Stomach (tissue), 4 donors: ENCODE results near the gene CWC22.

Source experiments
- CTCF ChIP-seq, 7 experiments: fragments of 450-650 bp in 4 of 7; fragments of 200-600 bp in 3 of 7; sonication (generic) in 3 of 7; IDR thresholded peaks; one replicate each; pipeline ENCODE4 v1.5.1; 2016 to 2019; ENCODE audit warnings: antibody characterized with exemption in 7 of 7, control low read depth in 2 of 7, mild to moderate bottlenecking in 1 of 7
- POLR2A ChIP-seq, 4 donors: fragments of 450-650 bp; IDR thresholded peaks; one replicate each; pipeline ENCODE4 v1.6.1; 2016; ENCODE audit warnings: antibody characterized with exemption in 4 of 4, control low read depth in 2 of 4, mild to moderate bottlenecking in 1 of 4, moderate library complexity in 1 of 4
- POLR2AphosphoS5 ChIP-seq, 3 donors: sonication (generic); formaldehyde crosslinking; IDR thresholded peaks; one replicate each; pipeline ENCODE4 v1.6.1; 2016; ENCODE audit warnings: antibody characterized with exemption in 3 of 3

- TF ChIP-seq CTCF (IDR thresholded peaks at IDR 0.05) (no peak), POLR2AphosphoS5 (IDR thresholded peaks at IDR 0.05) (no peak), POLR2A (IDR thresholded peaks at IDR 0.05) (no peak)
Observed at GRCh38 chr2:180046202-180046601, 39.1 kb upstream of the CWC22 start.
